ENCODE results near the gene TPT1. TPM values are rescaled to one million over a fixed set of nuclear protein-coding genes. Genes with fewer than 3 reads are reported as not detected.

Gene TPT1
- total RNA-seq, 4 donors from 2014 or later = 1,985 to 5,244 (median 2,921) TPM

- intact Hi-C loops (cut with DNase I) = no loop called here
- no peaks in the 10 kb centered on the region for H3K27me3 ChIP-seq
- H3K4me1 ChIP-seq = peaks cover 77 to 88% (median 82%) of the 10 kb centered on the region in 4 donors
- H3K9me3 ChIP-seq = no peaks in the 10 kb centered on the region
- TF ChIP-seq POLR2A (IDR thresholded peaks at IDR 0.05; ENCODE audit: low read depth) = no peak
- TF ChIP-seq POLR2AphosphoS5 (IDR thresholded peaks at IDR 0.05) = no peak
- no peak for TF ChIP-seq EP300 (IDR thresholded peaks at IDR 0.05)
- no peak for TF ChIP-seq CTCF (IDR thresholded peaks at IDR 0.05)
- H3K4me3 ChIP-seq = no peak overlapping the region
- no peak for DNase-seq (ENCODE audit: extremely low spot score)
- H3K27ac ChIP-seq (replicated peaks in 1 of 4) = peak overlapping the region in 1 of 4 donors; percentile 55
- peaks cover 43 to 74% (median 52%) of the 10 kb centered on the region in 4 donors for H3K36me3 ChIP-seq
- 64% methylated on average over 3 of the region's 3 CpGs for WGBS
Observed at GRCh38 chr13:45335397-45336024, 5.5 kb downstream of the TPT1 start.

- 81% methylated on average over 7 of the region's 7 CpGs for WGBS
- intact Hi-C loops (cut with DNase I) = no loop called here
- H3K36me3 ChIP-seq = peaks cover 36 to 63% (median 47%) of the 10 kb centered on the region in 4 donors
- H3K27me3 ChIP-seq = no peaks in the 10 kb centered on the region
- H3K27ac ChIP-seq (replicated peaks in 1 of 4) = peak overlapping the region in 2 of 4 donors; percentile 48 to 55
- no peak for DNase-seq (ENCODE audit: extremely low spot score)
- TF ChIP-seq EP300 (IDR thresholded peaks at IDR 0.05) = no peak
- peak in 1 of 2 donors; percentile 9 for TF ChIP-seq POLR2AphosphoS5 (IDR thresholded peaks at IDR 0.05)
- TF ChIP-seq CTCF (IDR thresholded peaks at IDR 0.05) = no peak
- no peaks in the 10 kb centered on the region for H3K9me3 ChIP-seq
- H3K4me3 ChIP-seq = no peak overlapping the region
- peaks cover 78 to 91% (median 85%) of the 10 kb centered on the region in 4 donors for H3K4me1 ChIP-seq
Observed at GRCh38 chr13:45333977-45334922, 6.7 kb downstream of the TPT1 start.

- WGBS = 85% methylated on average over 3 of the region's 3 CpGs
- Histone ChIP-seq H3K36me3 (peaks cover 29 to 55% (median 39%) of the 10 kb centered on the region in 4 donors), H3K27ac (replicated peaks in 1 of 4) (peak overlapping the region in 2 of 4 donors; percentile 48 to 55), H3K27me3 (no peaks in the 10 kb centered on the region), H3K4me3 (no peak overlapping the region), H3K4me1 (peaks cover 78 to 91% (median 85%) of the 10 kb centered on the region in 4 donors), H3K9me3 (no peaks in the 10 kb centered on the region)
- DNase-seq (ENCODE audit: extremely low spot score) = no peak
- intact Hi-C loops (cut with DNase I) = no loop called here
- TF ChIP-seq POLR2A (IDR thresholded peaks at IDR 0.05; ENCODE audit: low read depth) = no peak
- no peak for TF ChIP-seq CTCF (IDR thresholded peaks at IDR 0.05)
- no peak for TF ChIP-seq EP300 (IDR thresholded peaks at IDR 0.05)
- no peak for TF ChIP-seq POLR2AphosphoS5 (IDR thresholded peaks at IDR 0.05)
Observed at GRCh38 chr13:45333251-45333976, 7.6 kb downstream of the TPT1 start.

GRCh38 chr13:45332831-45333219 is 8.2 kb downstream of the TPT1 start:
- Histone ChIP-seq H3K27ac (replicated peaks in 1 of 4) (peak overlapping the region in 1 of 4 donors; percentile 43), H3K4me3 (no peak overlapping the region), H3K9me3 (no peaks in the 10 kb centered on the region), H3K4me1 (peaks cover 73 to 91% (median 81%) of the 10 kb centered on the region in 4 donors), H3K27me3 (no peaks in the 10 kb centered on the region), H3K36me3 (peaks cover 23 to 49% (median 33%) of the 10 kb centered on the region in 4 donors)
- TF ChIP-seq EP300 (IDR thresholded peaks at IDR 0.05) (no peak), CTCF (IDR thresholded peaks at IDR 0.05) (no peak), POLR2A (IDR thresholded peaks at IDR 0.05; ENCODE audit: low read depth) (no peak), POLR2AphosphoS5 (IDR thresholded peaks at IDR 0.05) (no peak)
- 93% methylated on average over 3 of the region's 3 CpGs for WGBS
- intact Hi-C loops (cut with DNase I) = no loop called here
- no peak for DNase-seq (ENCODE audit: extremely low spot score)

All from esophagus muscularis mucosa (tissue), 4 donors.